Measurements from ENCODE around the gene TMED8.
"Not testable (repeated sequence)": the region's sequence is repeated elsewhere in the genome, so short reads cannot be mapped to it uniquely, and the experiment has no call there.

The TMED8 gene

GRCh38 chr14:77376771-77377501 lies at the start of gene TMED8, which contains the start of gene SAMD15:
TSS of gene TMED8 (minus strand) at chr14:77377094. CDS start at chr14:77377053, 41 bp downstream.
TSS of gene SAMD15 (plus strand) at chr14:77377379. CDS start at chr14:77377419, 40 bp downstream.
- peak within 1 kb of the TSS; percentile 75 for H3K27ac ChIP-seq
- TF ChIP-seq CTCF (conservative IDR thresholded peaks at IDR 0.05) (peak; percentile 33), ZFX (IDR thresholded peaks at IDR 0.05) (peak; percentile 91)

GRCh38 chr14:77426396-77426795 lies 49.5 kb upstream of the TMED8 start:
- TF ChIP-seq ZFX (IDR thresholded peaks at IDR 0.05) (no peak), CTCF (conservative IDR thresholded peaks at IDR 0.05) (no peak)

GRCh38 chr14:77424862-77425261 lies 48.0 kb upstream of the TMED8 start:
- H3K27ac ChIP-seq, result no peak overlapping the region

More at GRCh38 chr14:77426396-77426795, 49.5 kb upstream of the TMED8 start:
- no peak overlapping the region for H3K27ac ChIP-seq

GRCh38 chr14:77423423-77423822 lies 46.5 kb upstream of the TMED8 start, which contains the start of gene NOXRED1:
TSS of gene NOXRED1 (minus strand) at chr14:77423523. CDS start at chr14:77422889, 634 bp downstream.
- no peak within 1 kb of the TSS for H3K27ac ChIP-seq
- TF ChIP-seq CTCF (conservative IDR thresholded peaks at IDR 0.05) (no peak), ZFX (IDR thresholded peaks at IDR 0.05) (no peak)

More at GRCh38 chr14:77424862-77425261, 48.0 kb upstream of the TMED8 start:
- TF ChIP-seq ZFX (IDR thresholded peaks at IDR 0.05) (no peak), CTCF (conservative IDR thresholded peaks at IDR 0.05) (no peak)

- TF ChIP-seq ZFX (IDR thresholded peaks at IDR 0.05) (no peak), CTCF (conservative IDR thresholded peaks at IDR 0.05) (no peak)
- no peak overlapping the region for H3K27ac ChIP-seq
Observed at GRCh38 chr14:77421201-77421600, 44.3 kb upstream of the TMED8 start.

GRCh38 chr14:77416836-77417235 lies 39.9 kb upstream of the TMED8 start:
- TF ChIP-seq ZFX (IDR thresholded peaks at IDR 0.05) (no peak), CTCF (conservative IDR thresholded peaks at IDR 0.05) (no peak)
- H3K27ac ChIP-seq, result no peak overlapping the region

GRCh38 chr14:77416098-77416497 lies 39.2 kb upstream of the TMED8 start:
- H3K27ac ChIP-seq, result not testable (repeated sequence)

GRCh38 chr14:77415403-77416030 lies 38.6 kb upstream of the TMED8 start:
- not testable (repeated sequence) for H3K27ac ChIP-seq
